A549 (cell line): ENCODE measurements around the gene ZNF816. TPM values are rescaled to one million over a fixed set of nuclear protein-coding genes. Genes with fewer than 3 reads are reported as not detected.
"Not testable (repeated sequence)": the region's sequence is repeated elsewhere in the genome, so short reads cannot be mapped to it uniquely, and the experiment has no call there.

Source experiments
- ATAC-seq, 2 experiments: fragments of 200-7000 bp in 1 of 2; fragments of >200 bp in 1 of 2; cut with Nextera tagmentation in 1 of 2; cut with Tn5 transposase in 1 of 2; 3 replicates each; pipeline versions ENCODE4 v1.8.0 to v1.9.1; 2018 to 2020; ENCODE audit warnings: mild to moderate bottlenecking in 1 of 2, moderate library complexity in 1 of 2
- CTCF ChIA-PET: fragments of 300-600 bp; sonication (Branson Sonifier 250); formaldehyde crosslinking; extraction: SDS; loops from one replicate; lab custom pipeline; 2021; ENCODE audit warnings: antibody characterized with exemption, inconsistent platforms; lab: Yijun Ruan, JAX
- POLR2A ChIA-PET: fragments of 350-600 bp; formaldehyde crosslinking; extraction: SDS; loops from one replicate; lab custom pipeline; 2021; ENCODE audit warnings: antibody characterized with exemption, inconsistent platforms; lab: Yijun Ruan, JAX
- DNase-seq, 2 experiments: peaks; one replicate each; pipeline versions ENCODE4 v3.0.0 to v3.0.0-alpha.2; 2011 to 2016; ENCODE audit warnings: low read depth in 1 of 2, low spot score in 1 of 2
- FAIRE-seq: peaks from 2 replicates; lab custom pipeline; 2011; peaks lifted over from hg19 to GRCh38; lab: Jason Lieb, UNC
- H3K27ac ChIP-seq, 2 experiments: fragments of >200 bp; sonication (Bioruptor Twin); formaldehyde crosslinking; 3 replicates each; pipeline ENCODE4 v1.5.1; 2016 to 2017
- H3K4me1 ChIP-seq: fragments of >200 bp; sonication (Bioruptor Twin); formaldehyde crosslinking; 3 replicates; pipeline ENCODE4 v1.6.1; 2016
- H3K4me2 ChIP-seq: fragments of >200 bp; sonication (Bioruptor Twin); formaldehyde crosslinking; 3 replicates; pipeline ENCODE4 v1.6.1; 2016
- H3K4me3 ChIP-seq: fragments of >200 bp; sonication (Bioruptor Twin); formaldehyde crosslinking; 3 replicates; pipeline ENCODE4 v1.5.1; 2016
- H3K9me3 ChIP-seq: fragments of >200 bp; sonication (Bioruptor Twin); formaldehyde crosslinking; 3 replicates; pipeline ENCODE4 v1.6.1; 2016
- BHLHE40 ChIP-seq: IDR thresholded peaks from 2 replicates; pipeline ENCODE4 v1.6.1; 2012; ENCODE audit warnings: low read depth, low read length, inconsistent platforms
- CHD2 ChIP-seq: fragments of 150-350 bp; IDR thresholded peaks from 2 replicates; pipeline ENCODE4 v1.6.1; 2014; ENCODE audit warnings: low read length; ENCODE audit not compliant: partially characterized antibody
- CTCF ChIP-seq: fragments of >200 bp; sonication (Bioruptor Twin); formaldehyde crosslinking; IDR thresholded peaks from 3 replicates; pipeline ENCODE4 v1.5.1; 2016
- EHF ChIP-seq: fragments of 250-450 bp; sonication (Bioruptor Pico); IDR thresholded peaks from 2 replicates; pipeline ENCODE4 v1.5.0; 2020; ENCODE audit warnings: mild to moderate bottlenecking
- FOSB ChIP-seq: fragments of 250-450 bp; sonication (Bioruptor Pico); IDR thresholded peaks from 2 replicates; pipeline ENCODE4 v1.5.0; 2020; ENCODE audit warnings: mild to moderate bottlenecking, moderate library complexity
- FOXS1 ChIP-seq: fragments of 250-450 bp; sonication (Bioruptor Pico); IDR thresholded peaks from 2 replicates; pipeline ENCODE4 v1.5.0; 2020; ENCODE audit warnings: mild to moderate bottlenecking, moderate library complexity
- GATA3 ChIP-seq: IDR thresholded peaks from 2 replicates; pipeline ENCODE4 v1.6.1; 2012; ENCODE audit warnings: borderline replicate concordance
- HDAC2 ChIP-seq: fragments of 200-600 bp; sonication (generic); IDR thresholded peaks from 2 replicates; pipeline ENCODE4 v1.6.1; 2016
- HOXA7 ChIP-seq: fragments of 250-450 bp; sonication (Bioruptor Pico); IDR thresholded peaks from 2 replicates; pipeline ENCODE4 v1.5.0; 2020; ENCODE audit warnings: mild to moderate bottlenecking, moderate library complexity
- KDM5A ChIP-seq: fragments of 200-600 bp; sonication (generic); IDR thresholded peaks from 2 replicates; pipeline ENCODE4 v1.6.1; 2016; ENCODE audit warnings: antibody characterized with exemption, mild to moderate bottlenecking
- MAFK ChIP-seq: fragments of 450-650 bp; IDR thresholded peaks from 2 replicates; pipeline ENCODE4 v1.6.1; 2014; ENCODE audit not compliant: partially characterized antibody
- MAZ ChIP-seq: fragments of 150-350 bp; IDR thresholded peaks from 2 replicates; pipeline ENCODE4 v1.6.1; 2014; ENCODE audit warnings: antibody characterized with exemption, low read depth, low read length, borderline replicate concordance
- POLR2A ChIP-seq: IDR thresholded peaks from 2 replicates; pipeline ENCODE4 v1.6.1; 2012; ENCODE audit warnings: mild to moderate bottlenecking, low read length
- POLR2AphosphoS2 ChIP-seq: conservative IDR thresholded peaks from 2 replicates; pipeline ENCODE4 v1.6.1; 2012; ENCODE audit warnings: low read length, improper control_type of control experiment, inconsistent platforms
- RAD21 ChIP-seq, 2 experiments: fragments of >200 bp in 1 of 2; sonication (Bioruptor Twin) in 1 of 2; formaldehyde crosslinking in 1 of 2; IDR thresholded peaks in 1 of 2; conservative IDR thresholded peaks in 1 of 2; 2 replicates in 1 of 2; 3 replicates in 1 of 2; pipeline ENCODE4 v1.6.1; 2012 to 2018; ENCODE audit warnings: inconsistent platforms in 1 of 2
- RCOR1 ChIP-seq: fragments of 150-350 bp; IDR thresholded peaks from 2 replicates; pipeline ENCODE4 v1.6.1; 2014; ENCODE audit warnings: antibody characterized with exemption, low read length, low read depth
- SMC3 ChIP-seq: fragments of >200 bp; sonication (Bioruptor Twin); formaldehyde crosslinking; IDR thresholded peaks from 3 replicates; pipeline ENCODE4 v1.6.1; 2018; ENCODE audit warnings: inconsistent platforms
- TFCP2L1 ChIP-seq: fragments of 250-450 bp; sonication (Bioruptor Pico); IDR thresholded peaks from 2 replicates; pipeline ENCODE4 v1.5.0; 2021; ENCODE audit warnings: mild to moderate bottlenecking
- TP53 ChIP-seq: fragments of 250-450 bp; sonication (Bioruptor Pico); IDR thresholded peaks from 2 replicates; pipeline ENCODE4 v1.5.0; 2021; ENCODE audit warnings: mild to moderate bottlenecking, moderate library complexity
- ZC3H11A ChIP-seq: fragments of 450-650 bp; IDR thresholded peaks from 2 replicates; pipeline ENCODE4 v1.6.1; 2014; ENCODE audit warnings: antibody characterized with exemption, mild to moderate bottlenecking
- ZFP36 ChIP-seq: fragments of 450-650 bp; IDR thresholded peaks from 2 replicates; pipeline ENCODE4 v1.6.1; 2014; ENCODE audit warnings: borderline replicate concordance; ENCODE audit not compliant: partially characterized antibody
- WGBS: methylation state at CpG from one replicate; pipeline ENCODE4 v1.1.6; 2017; ENCODE audit errors: missing lambda C conversion rate; 5-methylcytosine and 5-hydroxymethylcytosine counted together
- polyA plus RNA-seq, 4 experiments: library from polyadenylated mRNA; depleted of rRNA in 3 of 4; stranded (reverse); fragments of >200 nt; fragmentation: RNase III in 1 of 4; extraction: RNeasy Plus Mini Kit Qiagen cat#74134 plus additional on column Dnase treatment in 1 of 4; gene quantifications; 2 replicates in 3 of 4; 3 replicates in 1 of 4; pipeline ENCODE4 v1.2.3, GENCODE V29; 2011 to 2017
- TF ChIP-seq, protein P1 (sequence below): IDR thresholded peaks from 2 replicates; pipeline ENCODE4 v1.6.1; 2012
- TF ChIP-seq, protein P2 (sequence below): fragments of 150-350 bp; IDR thresholded peaks from 2 replicates; pipeline ENCODE4 v1.6.1; 2014; ENCODE audit warnings: low read depth, mild to moderate bottlenecking, low read length

Gene ZNF816
- polyA plus RNA-seq, 2 of the 4 experiments (the other 2 are of a cell fraction), result 0.05 to 0.09 TPM

DNA sequence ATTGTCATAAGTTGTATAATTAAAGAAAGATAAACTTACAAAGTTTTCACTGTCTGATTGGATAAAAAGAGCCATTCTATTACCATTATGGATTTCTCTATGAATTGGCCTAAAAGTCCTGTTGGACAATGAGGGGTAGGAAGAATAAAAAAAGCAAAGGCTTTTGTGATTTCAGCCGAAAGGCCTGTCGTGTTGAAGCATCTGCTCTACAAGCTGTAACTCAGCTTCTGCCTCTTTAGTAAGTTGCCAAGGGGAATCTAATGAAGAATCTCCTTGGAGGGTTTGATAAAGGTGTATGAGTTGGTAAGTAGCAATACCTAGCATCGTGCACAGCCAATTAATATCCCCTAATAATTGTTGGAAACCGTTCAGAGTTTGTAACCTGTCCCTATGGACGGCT is 25.8 kb upstream of the ZNF816 start:
- 12% methylated on average over 5 of the region's 5 CpGs for WGBS
- Histone ChIP-seq H3K4me3 (no peak overlapping the region), H3K4me1 (no peaks in the 10 kb centered on the region), H3K9me3 (peaks cover 57% of the 10 kb centered on the region), H3K4me2 (no peak overlapping the region), H3K27ac (no peak overlapping the region)
- no peak for ATAC-seq
- ChIA-PET CTCF (no interaction called here), POLR2A (no interaction called here)
- TF ChIP-seq TFCP2L1 (CRISPR knock-in tag) (no peak), TP53 (no peak), BHLHE40 (no peak), POLR2A (no peak), ZFP36 (no peak), FOXS1 (no peak), MAZ (no peak)
- TF ChIP-seq, protein P1, sequence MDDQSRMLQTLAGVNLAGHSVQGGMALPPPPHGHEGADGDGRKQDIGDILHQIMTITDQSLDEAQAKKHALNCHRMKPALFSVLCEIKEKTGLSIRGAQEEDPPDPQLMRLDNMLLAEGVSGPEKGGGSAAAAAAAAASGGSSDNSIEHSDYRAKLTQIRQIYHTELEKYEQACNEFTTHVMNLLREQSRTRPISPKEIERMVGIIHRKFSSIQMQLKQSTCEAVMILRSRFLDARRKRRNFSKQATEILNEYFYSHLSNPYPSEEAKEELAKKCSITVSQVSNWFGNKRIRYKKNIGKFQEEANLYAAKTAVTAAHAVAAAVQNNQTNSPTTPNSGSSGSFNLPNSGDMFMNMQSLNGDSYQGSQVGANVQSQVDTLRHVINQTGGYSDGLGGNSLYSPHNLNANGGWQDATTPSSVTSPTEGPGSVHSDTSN, result no peak
- DNase-seq, result no peak
- FAIRE-seq, result no peak

DNA sequence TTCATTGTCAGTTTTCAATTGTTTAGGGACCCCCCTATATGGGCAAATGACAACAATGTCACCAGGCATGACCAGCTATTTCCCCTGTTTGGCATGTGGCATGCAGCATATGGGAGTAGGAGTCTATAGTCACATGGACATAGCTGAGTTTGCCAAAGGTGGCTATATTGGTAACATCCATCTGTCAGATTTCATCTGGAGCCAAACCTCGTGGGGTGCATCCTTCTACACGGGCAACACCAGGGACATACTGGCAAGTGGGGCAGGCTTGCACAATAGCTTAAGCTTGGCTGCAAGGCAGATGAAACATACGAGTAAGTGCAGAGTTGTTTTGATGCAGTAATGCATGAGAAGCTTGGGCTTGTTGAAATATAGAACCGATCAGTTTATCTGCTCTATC is 24.5 kb upstream of the ZNF816 start:
- FAIRE-seq, result no peak
- Histone ChIP-seq H3K9me3 (peaks cover 61% of the 10 kb centered on the region), H3K4me1 (no peaks in the 10 kb centered on the region), H3K4me3 (no peak overlapping the region), H3K4me2 (no peak overlapping the region), H3K27ac (no peak overlapping the region)
- ChIA-PET POLR2A (no interaction called here), CTCF (no interaction called here)
- DNase-seq, result no peak
- TF ChIP-seq KDM5A, result no peak
- no peak for TF ChIP-seq MAFK
- no peak for TF ChIP-seq MAZ
- TF ChIP-seq FOSB (CRISPR knock-in tag), result no peak
- no peak for TF ChIP-seq RAD21 (conservative IDR thresholded peaks at IDR 0.05 in 1 of 2, IDR thresholded peaks at IDR 0.05 in 1 of 2)
- TF ChIP-seq HOXA7 (CRISPR knock-in tag), result no peak
- no peak for TF ChIP-seq RCOR1
- no peak for TF ChIP-seq EHF
- no peak for TF ChIP-seq POLR2AphosphoS2
- TF ChIP-seq CHD2, result no peak
- no peak for TF ChIP-seq SMC3
- no peak for TF ChIP-seq GATA3
- no peak for TF ChIP-seq HDAC2
- TF ChIP-seq TP53, result no peak
- TF ChIP-seq CTCF, result no peak
- TF ChIP-seq, protein P2, sequence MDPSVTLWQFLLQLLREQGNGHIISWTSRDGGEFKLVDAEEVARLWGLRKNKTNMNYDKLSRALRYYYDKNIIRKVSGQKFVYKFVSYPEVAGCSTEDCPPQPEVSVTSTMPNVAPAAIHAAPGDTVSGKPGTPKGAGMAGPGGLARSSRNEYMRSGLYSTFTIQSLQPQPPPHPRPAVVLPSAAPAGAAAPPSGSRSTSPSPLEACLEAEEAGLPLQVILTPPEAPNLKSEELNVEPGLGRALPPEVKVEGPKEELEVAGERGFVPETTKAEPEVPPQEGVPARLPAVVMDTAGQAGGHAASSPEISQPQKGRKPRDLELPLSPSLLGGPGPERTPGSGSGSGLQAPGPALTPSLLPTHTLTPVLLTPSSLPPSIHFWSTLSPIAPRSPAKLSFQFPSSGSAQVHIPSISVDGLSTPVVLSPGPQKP, result no peak
- no peak for TF ChIP-seq ZC3H11A
- ATAC-seq, result no peak
- 3% methylated on average over 4 of the region's 4 CpGs for WGBS

DNA sequence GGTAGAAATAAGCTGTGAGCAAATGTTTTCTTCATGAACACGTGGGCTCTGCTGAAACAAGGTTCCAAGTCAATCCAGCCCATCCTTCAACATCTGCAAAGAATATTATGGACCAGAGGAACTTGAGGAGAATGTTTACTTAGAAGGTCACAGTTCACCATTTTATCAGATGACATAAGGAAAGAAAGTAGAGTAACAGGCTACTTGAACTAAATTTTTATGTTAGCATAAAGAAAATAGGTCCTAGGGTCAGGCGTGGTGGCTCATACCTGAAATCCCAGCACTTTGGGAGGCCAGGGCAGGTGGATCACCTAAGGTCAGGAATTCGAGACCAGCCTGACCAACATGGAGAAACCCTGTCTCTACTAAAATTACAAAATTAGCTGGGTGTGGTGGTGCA is 20.5 kb upstream of the ZNF816 start:
- H3K27ac ChIP-seq, H3K4me2 ChIP-seq, H3K4me3 ChIP-seq, POLR2A ChIA-PET, H3K4me1 ChIP-seq, ATAC-seq, FAIRE-seq, DNase-seq, CTCF ChIA-PET: not testable (repeated sequence)
- peaks cover 54% of the 10 kb centered on the region for H3K9me3 ChIP-seq
- 2% methylated on average over 3 of the region's 3 CpGs for WGBS
